ENCODE results near the gene NFKBIL1.

NFKBIL1 gene

GRCh38 chr6:31528821-31529328, 18.5 kb upstream of the NFKBIL1 start, which contains the start of gene MCCD1:
TSS of gene MCCD1 (plus strand) at chr6:31528962. CDS start at chr6:31529015, 53 bp downstream.
- H3K4me3 ChIP-seq (ENCODE audit: low read length): no peak within 1 kb of the TSS
- 0 out of 2 replicates have a peak within 1 kb of the TSS, but pooled peaks have one; percentile 15 for H3K9ac ChIP-seq (ENCODE audit: low read depth, low read length)
- no peaks in the 10 kb centered on the region for H3K4me1 ChIP-seq (ENCODE audit: insufficient read depth, low read length)
- H3K27ac ChIP-seq (ENCODE audit: low read length): no peak within 1 kb of the TSS
- H3K9me3 ChIP-seq (ENCODE audit: insufficient read depth, low read depth, low read length): no peaks in the 10 kb centered on the region
- peaks cover 47% of the 10 kb centered on the region for H3K36me3 ChIP-seq (ENCODE audit: insufficient read depth, low read depth, low read length)
- no peaks in the 10 kb centered on the region for H3K27me3 ChIP-seq (ENCODE audit: insufficient read depth, low read length)

- Histone ChIP-seq H3K27ac (ENCODE audit: low read length) (no peak overlapping the region), H3K27me3 (ENCODE audit: insufficient read depth, low read length) (no peaks in the 10 kb centered on the region), H3K9ac (ENCODE audit: low read depth, low read length) (0 out of 2 replicates have a peak overlapping the region, but pooled peaks have one; percentile 15), H3K36me3 (ENCODE audit: insufficient read depth, low read depth, low read length) (peaks cover 54% of the 10 kb centered on the region), H3K4me3 (ENCODE audit: low read length) (no peak overlapping the region), H3K9me3 (ENCODE audit: insufficient read depth, low read depth, low read length) (no peaks in the 10 kb centered on the region), H3K4me1 (ENCODE audit: insufficient read depth, low read length) (no peaks in the 10 kb centered on the region)
Measured at GRCh38 chr6:31529329-31530150, 17.9 kb upstream of the NFKBIL1 start.

- H3K9ac ChIP-seq (ENCODE audit: low read depth, low read length): no peak overlapping the region
- peaks cover 65% of the 10 kb centered on the region for H3K36me3 ChIP-seq (ENCODE audit: insufficient read depth, low read depth, low read length)
- H3K27ac ChIP-seq (ENCODE audit: low read length): no peak overlapping the region
- H3K27me3 ChIP-seq (ENCODE audit: insufficient read depth, low read length): no peaks in the 10 kb centered on the region
- H3K4me1 ChIP-seq (ENCODE audit: insufficient read depth, low read length): no peaks in the 10 kb centered on the region
- no peak overlapping the region for H3K4me3 ChIP-seq (ENCODE audit: low read length)
- no peaks in the 10 kb centered on the region for H3K9me3 ChIP-seq (ENCODE audit: insufficient read depth, low read depth, low read length)
Measured at GRCh38 chr6:31530659-31531058, 16.7 kb upstream of the NFKBIL1 start.

GRCh38 chr6:31531162-31531561, 16.2 kb upstream of the NFKBIL1 start:
- Histone ChIP-seq H3K9ac (ENCODE audit: low read depth, low read length) (no peak overlapping the region), H3K4me1 (ENCODE audit: insufficient read depth, low read length) (no peaks in the 10 kb centered on the region), H3K36me3 (ENCODE audit: insufficient read depth, low read depth, low read length) (peaks cover 70% of the 10 kb centered on the region), H3K9me3 (ENCODE audit: insufficient read depth, low read depth, low read length) (no peaks in the 10 kb centered on the region), H3K4me3 (ENCODE audit: low read length) (no peak overlapping the region), H3K27ac (ENCODE audit: low read length) (no peak overlapping the region), H3K27me3 (ENCODE audit: insufficient read depth, low read length) (no peaks in the 10 kb centered on the region)

GRCh38 chr6:31531771-31532643, 15.4 kb upstream of the NFKBIL1 start:
- Histone ChIP-seq H3K9me3 (ENCODE audit: insufficient read depth, low read depth, low read length) (no peaks in the 10 kb centered on the region), H3K27ac (ENCODE audit: low read length) (no peak overlapping the region), H3K36me3 (ENCODE audit: insufficient read depth, low read depth, low read length) (peaks cover 78% of the 10 kb centered on the region), H3K4me3 (ENCODE audit: low read length) (no peak overlapping the region), H3K9ac (ENCODE audit: low read depth, low read length) (no peak overlapping the region), H3K27me3 (ENCODE audit: insufficient read depth, low read length) (no peaks in the 10 kb centered on the region), H3K4me1 (ENCODE audit: insufficient read depth, low read length) (no peaks in the 10 kb centered on the region)

- H3K4me3 ChIP-seq (ENCODE audit: low read length): no peak overlapping the region
- H3K9ac ChIP-seq (ENCODE audit: low read depth, low read length): no peak overlapping the region
- no peaks in the 10 kb centered on the region for H3K27me3 ChIP-seq (ENCODE audit: insufficient read depth, low read length)
- H3K27ac ChIP-seq (ENCODE audit: low read length): no peak overlapping the region
- H3K9me3 ChIP-seq (ENCODE audit: insufficient read depth, low read depth, low read length): no peaks in the 10 kb centered on the region
- H3K4me1 ChIP-seq (ENCODE audit: insufficient read depth, low read length): no peaks in the 10 kb centered on the region
- H3K36me3 ChIP-seq (ENCODE audit: insufficient read depth, low read depth, low read length): peaks cover 87% of the 10 kb centered on the region
Measured at GRCh38 chr6:31532644-31533454, 14.6 kb upstream of the NFKBIL1 start.

GRCh38 chr6:31533455-31533841, 14.0 kb upstream of the NFKBIL1 start:
- no peaks in the 10 kb centered on the region for H3K4me1 ChIP-seq (ENCODE audit: insufficient read depth, low read length)

GRCh38 chr6:31534011-31534410, 13.4 kb upstream of the NFKBIL1 start:
- H3K4me1 ChIP-seq (ENCODE audit: insufficient read depth, low read length): peaks cover 1% of the 10 kb centered on the region; the same call in 1 of the 2 replicates
- H3K27me3 ChIP-seq (ENCODE audit: insufficient read depth, low read length): no peaks in the 10 kb centered on the region
- H3K9ac ChIP-seq (ENCODE audit: low read depth, low read length): no peak overlapping the region
- no peaks in the 10 kb centered on the region for H3K9me3 ChIP-seq (ENCODE audit: insufficient read depth, low read depth, low read length)
- H3K36me3 ChIP-seq (ENCODE audit: insufficient read depth, low read depth, low read length): peaks cover 98% of the 10 kb centered on the region
- no peak overlapping the region for H3K4me3 ChIP-seq (ENCODE audit: low read length)
- H3K27ac ChIP-seq (ENCODE audit: low read length): no peak overlapping the region

More at GRCh38 chr6:31533455-31533841, 14.0 kb upstream of the NFKBIL1 start:
- Histone ChIP-seq H3K27ac (ENCODE audit: low read length) (no peak overlapping the region), H3K9ac (ENCODE audit: low read depth, low read length) (no peak overlapping the region), H3K4me3 (ENCODE audit: low read length) (no peak overlapping the region), H3K36me3 (ENCODE audit: insufficient read depth, low read depth, low read length) (peaks cover 93% of the 10 kb centered on the region), H3K27me3 (ENCODE audit: insufficient read depth, low read length) (no peaks in the 10 kb centered on the region), H3K9me3 (ENCODE audit: insufficient read depth, low read depth, low read length) (no peaks in the 10 kb centered on the region)

- peaks cover 5% of the 10 kb centered on the region; the same call in 1 of the 2 replicates for H3K4me1 ChIP-seq (ENCODE audit: insufficient read depth, low read length)
- peaks cover 100% of the 10 kb centered on the region for H3K36me3 ChIP-seq (ENCODE audit: insufficient read depth, low read depth, low read length)
- no peak overlapping the region for H3K9ac ChIP-seq (ENCODE audit: low read depth, low read length)
- no peak overlapping the region for H3K4me3 ChIP-seq (ENCODE audit: low read length)
- no peaks in the 10 kb centered on the region for H3K9me3 ChIP-seq (ENCODE audit: insufficient read depth, low read depth, low read length)
- H3K27ac ChIP-seq (ENCODE audit: low read length): no peak overlapping the region
- no peaks in the 10 kb centered on the region for H3K27me3 ChIP-seq (ENCODE audit: insufficient read depth, low read length)
Measured at GRCh38 chr6:31534521-31535040, 12.8 kb upstream of the NFKBIL1 start.

GRCh38 chr6:31535538-31536324, 11.7 kb upstream of the NFKBIL1 start:
- H3K27ac ChIP-seq (ENCODE audit: low read length): no peak overlapping the region
- H3K4me3 ChIP-seq (ENCODE audit: low read length): no peak overlapping the region
- H3K9ac ChIP-seq (ENCODE audit: low read depth, low read length): no peak overlapping the region
- H3K4me1 ChIP-seq (ENCODE audit: insufficient read depth, low read length): peaks cover 14% of the 10 kb centered on the region
- H3K36me3 ChIP-seq (ENCODE audit: insufficient read depth, low read depth, low read length): peaks cover 100% of the 10 kb centered on the region
- no peaks in the 10 kb centered on the region for H3K9me3 ChIP-seq (ENCODE audit: insufficient read depth, low read depth, low read length)
- H3K27me3 ChIP-seq (ENCODE audit: insufficient read depth, low read length): no peaks in the 10 kb centered on the region
